IPS-18a (cell line): ENCODE data around the gene RYR1.

Experiments used
- H3K27ac ChIP-seq: one replicate; pipeline ENCODE4 v1.5.1; 2013; ENCODE audit warnings: low read length
- H3K27me3 ChIP-seq: one replicate; pipeline ENCODE4 v1.6.1; 2013; ENCODE audit warnings: mild to moderate bottlenecking, low read length; ENCODE audit not compliant: control insufficient read depth, insufficient read depth
- H3K36me3 ChIP-seq: one replicate; pipeline ENCODE4 v1.6.1; 2013; ENCODE audit warnings: low read depth, low read length; ENCODE audit not compliant: control insufficient read depth
- H3K4me1 ChIP-seq: one replicate; pipeline ENCODE4 v1.6.1; 2013; ENCODE audit warnings: low read depth, low read length; ENCODE audit not compliant: control insufficient read depth
- H3K4me3 ChIP-seq: one replicate; pipeline ENCODE4 v1.5.1; 2013; ENCODE audit warnings: low read length
- H3K9ac ChIP-seq: one replicate; pipeline ENCODE4 v1.6.1; 2013; ENCODE audit warnings: mild to moderate bottlenecking, low read length, moderate library complexity
- H3K9me3 ChIP-seq: one replicate; pipeline ENCODE4 v1.6.1; 2013; ENCODE audit warnings: low read depth, low read length; ENCODE audit not compliant: control insufficient read depth

RYR1 gene

GRCh38 chr19:38433268-38433733 is at the start of gene RYR1:
Gene RYR1, plus strand, starts transcription at chr19:38433691. Its CDS starts 139 bp downstream, at chr19:38433830.
- Histone ChIP-seq H3K4me3 (peak within 1 kb of the TSS; percentile 88), H3K9ac (peak within 1 kb of the TSS; percentile 48), H3K9me3 (no peaks in the 10 kb centered on the region), H3K27me3 (no peaks in the 10 kb centered on the region), H3K36me3 (no peaks in the 10 kb centered on the region), H3K27ac (no peak within 1 kb of the TSS), H3K4me1 (peaks cover 12% of the 10 kb centered on the region)

- no peak overlapping the region for H3K4me3 ChIP-seq
- no peak overlapping the region for H3K9ac ChIP-seq
- no peaks in the 10 kb centered on the region for H3K9me3 ChIP-seq
- no peak overlapping the region for H3K27ac ChIP-seq
- H3K36me3 ChIP-seq = peaks cover 41% of the 10 kb centered on the region
- no peaks in the 10 kb centered on the region for H3K27me3 ChIP-seq
- H3K4me1 ChIP-seq = no peaks in the 10 kb centered on the region
Observed at GRCh38 chr19:38383743-38384142, 49.7 kb upstream of the RYR1 start.

- H3K27ac ChIP-seq = no peak overlapping the region
- H3K9ac ChIP-seq = no peak overlapping the region
- H3K9me3 ChIP-seq = no peaks in the 10 kb centered on the region
- H3K4me1 ChIP-seq = no peaks in the 10 kb centered on the region
- no peak overlapping the region for H3K4me3 ChIP-seq
- no peaks in the 10 kb centered on the region for H3K27me3 ChIP-seq
- peaks cover 35% of the 10 kb centered on the region for H3K36me3 ChIP-seq
Observed at GRCh38 chr19:38384209-38385027, 49.1 kb upstream of the RYR1 start.

- Histone ChIP-seq H3K4me3 (no peak overlapping the region), H3K4me1 (peaks cover 3% of the 10 kb centered on the region), H3K27ac (no peak overlapping the region), H3K9ac (no peak overlapping the region), H3K27me3 (no peaks in the 10 kb centered on the region), H3K9me3 (no peaks in the 10 kb centered on the region), H3K36me3 (peaks cover 34% of the 10 kb centered on the region)
Observed at GRCh38 chr19:38385057-38385803, 48.3 kb upstream of the RYR1 start.

GRCh38 chr19:38385804-38386257 is 47.7 kb upstream of the RYR1 start:
- H3K27ac ChIP-seq = no peak overlapping the region
- H3K9ac ChIP-seq = no peak overlapping the region
- no peak overlapping the region for H3K4me3 ChIP-seq

GRCh38 chr19:38386300-38386970 is 47.1 kb upstream of the RYR1 start:
- H3K9ac ChIP-seq = no peak overlapping the region
- H3K4me3 ChIP-seq = no peak overlapping the region
- no peaks in the 10 kb centered on the region for H3K9me3 ChIP-seq
- peaks cover 5% of the 10 kb centered on the region for H3K4me1 ChIP-seq
- no peaks in the 10 kb centered on the region for H3K27me3 ChIP-seq
- H3K27ac ChIP-seq = no peak overlapping the region
- peaks cover 25% of the 10 kb centered on the region for H3K36me3 ChIP-seq

More at GRCh38 chr19:38385804-38386257, 47.7 kb upstream of the RYR1 start:
- H3K27me3 ChIP-seq = no peaks in the 10 kb centered on the region
- no peaks in the 10 kb centered on the region for H3K9me3 ChIP-seq
- peaks cover 31% of the 10 kb centered on the region for H3K36me3 ChIP-seq
- H3K4me1 ChIP-seq = peaks cover 3% of the 10 kb centered on the region

GRCh38 chr19:38386971-38387549 is 46.4 kb upstream of the RYR1 start:
- no peaks in the 10 kb centered on the region for H3K27me3 ChIP-seq
- peak overlapping the region; percentile 97 for H3K4me3 ChIP-seq
- H3K9me3 ChIP-seq = no peaks in the 10 kb centered on the region
- peaks cover 11% of the 10 kb centered on the region for H3K4me1 ChIP-seq
- H3K36me3 ChIP-seq = peaks cover 18% of the 10 kb centered on the region
- H3K27ac ChIP-seq = no peak overlapping the region
- no peak overlapping the region for H3K9ac ChIP-seq

- Histone ChIP-seq H3K27ac (peak within 1 kb of the TSS; percentile 73), H3K9ac (peak within 1 kb of the TSS; percentile 87), H3K4me1 (peaks cover 14% of the 10 kb centered on the region), H3K27me3 (no peaks in the 10 kb centered on the region), H3K36me3 (peaks cover 15% of the 10 kb centered on the region), H3K9me3 (no peaks in the 10 kb centered on the region), H3K4me3 (peak within 1 kb of the TSS; percentile 97)
Observed at GRCh38 chr19:38387550-38388348, 45.7 kb upstream of the RYR1 start, which contains the start of gene GGN. Gene GGN, minus strand, starts transcription at chr19:38388034. Its CDS starts 773 bp downstream, at chr19:38387261.

- peaks cover 11% of the 10 kb centered on the region for H3K36me3 ChIP-seq
- H3K27ac ChIP-seq = peak within 1 kb of the TSS; percentile 73
- H3K27me3 ChIP-seq = no peaks in the 10 kb centered on the region
- H3K4me1 ChIP-seq = peaks cover 14% of the 10 kb centered on the region
- no peaks in the 10 kb centered on the region for H3K9me3 ChIP-seq
- H3K4me3 ChIP-seq = peak within 1 kb of the TSS; percentile 97
- peak within 1 kb of the TSS; percentile 87 for H3K9ac ChIP-seq
Observed at GRCh38 chr19:38388349-38389100, 45.0 kb upstream of the RYR1 start, which contains the start of gene SPRED3. Gene SPRED3, plus strand, starts transcription at chr19:38388697. Its CDS starts 1,606 bp downstream, at chr19:38390303.
